DOHH2 (cell line): ENCODE results near the gene DSCAM.

Experiments
- H3F3A ChIP-seq: fragments of 200-600 bp; sonication (generic), shearing (Covaris generic); 2 replicates; pipeline ENCODE4 v1.6.0; 2016; ENCODE audit warnings: antibody characterized with exemption, mild to moderate bottlenecking; ENCODE audit not compliant: control insufficient read depth, insufficient read depth
- H3K27ac ChIP-seq: fragments of 200-600 bp; sonication (generic); 2 replicates; pipeline ENCODE4 v1.5.1; 2014; ENCODE audit warnings: low read depth, mild to moderate bottlenecking, low read length, moderate library complexity
- H3K27me3 ChIP-seq: fragments of 200-600 bp; sonication (generic); 2 replicates; pipeline ENCODE4 v1.6.1; 2014; ENCODE audit warnings: mild to moderate bottlenecking, low read length, mixed read lengths; ENCODE audit not compliant: control insufficient read depth
- H3K36me3 ChIP-seq: fragments of 200-600 bp; sonication (generic); 2 replicates; pipeline ENCODE4 v1.6.1; 2014; ENCODE audit warnings: mild to moderate bottlenecking, low read length, moderate library complexity, mixed read lengths; ENCODE audit not compliant: control insufficient read depth
- H3K4me1 ChIP-seq: fragments of 200-600 bp; sonication (generic); 2 replicates; pipeline ENCODE4 v1.6.1; 2014; ENCODE audit warnings: mild to moderate bottlenecking, low read length, mixed read lengths; ENCODE audit not compliant: control insufficient read depth
- H3K4me2 ChIP-seq: fragments of 200-600 bp; sonication (generic); 2 replicates; pipeline ENCODE4 v1.6.0; 2014; ENCODE audit warnings: mild to moderate bottlenecking, low read length, moderate library complexity
- H3K4me3 ChIP-seq: fragments of 200-600 bp; sonication (generic); 2 replicates; pipeline ENCODE4 v1.5.1; 2014; ENCODE audit warnings: mild to moderate bottlenecking, low read length, mixed read lengths
- H3K79me2 ChIP-seq: fragments of 200-600 bp; sonication (generic); 2 replicates; pipeline ENCODE4 v1.6.1; 2014; ENCODE audit warnings: mild to moderate bottlenecking, low read length, mixed read lengths; ENCODE audit not compliant: control insufficient read depth
- H3K9me2 ChIP-seq: fragments of 200-600 bp; sonication (generic); replicated peaks from 2 replicates; pipeline ENCODE4 v1.6.1; 2014; ENCODE audit warnings: mild to moderate bottlenecking, low read length, mixed read lengths; ENCODE audit not compliant: control insufficient read depth
- H3K9me3 ChIP-seq: fragments of 200-600 bp; sonication (generic); 2 replicates; pipeline ENCODE4 v1.6.1; 2014; ENCODE audit warnings: antibody characterized with exemption, low read length, mixed read lengths; ENCODE audit not compliant: control insufficient read depth, insufficient read depth
- H4K20me1 ChIP-seq: fragments of 200-600 bp; sonication (generic); 2 replicates; pipeline ENCODE4 v1.6.0; 2014; ENCODE audit warnings: low read depth, mild to moderate bottlenecking, antibody characterized with exemption, low read length, moderate library complexity; ENCODE audit not compliant: control insufficient read depth, insufficient read depth
- EZH2phosphoT487 ChIP-seq: fragments of 200-600 bp; sonication (generic); IDR thresholded peaks from 2 replicates; pipeline ENCODE4 v1.6.1; 2017; ENCODE audit warnings: borderline replicate concordance, mild to moderate bottlenecking, antibody characterized with exemption, low read length, moderate library complexity, mixed read lengths
- TF ChIP-seq, protein P1 (sequence below): fragments of 200-600 bp; sonication (generic); IDR thresholded peaks from one replicate; pipeline ENCODE4 v1.5.1; 2014; ENCODE audit warnings: antibody characterized with exemption, mild to moderate bottlenecking, low read depth, low read length; ENCODE audit not compliant: poor library complexity, severe bottlenecking

DSCAM gene

DNA sequence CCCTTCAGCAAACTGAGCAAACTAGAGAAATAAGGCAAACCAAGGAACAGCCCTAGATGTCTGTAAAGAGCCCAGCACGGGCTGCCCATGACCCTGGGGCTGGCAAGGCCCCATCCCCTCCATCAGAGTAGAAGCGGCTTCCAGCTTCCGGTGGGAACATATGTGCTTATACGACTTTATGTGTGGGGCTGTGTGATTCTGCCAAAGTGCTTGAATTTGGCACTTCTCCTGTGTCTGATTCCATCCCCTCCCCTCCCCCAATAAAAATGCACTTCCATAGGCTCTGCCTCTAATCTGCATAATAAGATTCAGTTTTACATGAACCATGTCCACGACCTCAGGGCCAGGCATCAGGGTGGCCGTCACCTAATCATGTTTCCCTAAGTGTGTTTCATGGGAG is 236.6 kb downstream of the DSCAM start:
- H3K79me2 ChIP-seq = no peaks in the 10 kb centered on the region
- no peak overlapping the region for H3K27ac ChIP-seq

DNA sequence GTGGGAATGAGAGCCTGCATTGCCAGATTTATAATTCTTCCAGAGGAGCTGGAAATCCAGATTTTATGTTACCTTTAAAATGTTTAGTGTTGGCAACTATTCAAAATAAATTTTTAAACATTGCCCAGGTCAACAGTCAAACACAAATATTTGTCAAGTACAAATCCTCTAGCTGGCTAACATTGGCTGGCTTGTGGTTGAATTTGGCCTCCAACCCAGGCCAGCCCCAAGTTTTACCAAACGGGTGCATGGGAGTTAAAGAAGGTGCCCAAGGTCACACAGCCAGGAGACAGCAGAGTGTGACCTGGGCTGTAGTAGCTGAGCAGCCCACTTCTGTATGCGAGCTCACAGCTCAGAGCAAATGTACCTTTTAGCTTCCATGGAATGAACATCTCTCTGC is 240.6 kb downstream of the DSCAM start:
- Histone ChIP-seq H3K4me3 (no peak overlapping the region), H3K4me1 (no peaks in the 10 kb centered on the region), H3K79me2 (no peaks in the 10 kb centered on the region), H3K9me3 (peaks cover 2% of the 10 kb centered on the region; the same call in 1 of the 2 replicates), H3K36me3 (no peaks in the 10 kb centered on the region), H3K27me3 (no peaks in the 10 kb centered on the region), H4K20me1 (no peaks in the 10 kb centered on the region), H3K27ac (no peak overlapping the region), H3K9me2 (no peaks in the 10 kb centered on the region), H3K4me2 (no peak overlapping the region), H3F3A (no peaks in the 10 kb centered on the region)
- TF ChIP-seq, protein P1, sequence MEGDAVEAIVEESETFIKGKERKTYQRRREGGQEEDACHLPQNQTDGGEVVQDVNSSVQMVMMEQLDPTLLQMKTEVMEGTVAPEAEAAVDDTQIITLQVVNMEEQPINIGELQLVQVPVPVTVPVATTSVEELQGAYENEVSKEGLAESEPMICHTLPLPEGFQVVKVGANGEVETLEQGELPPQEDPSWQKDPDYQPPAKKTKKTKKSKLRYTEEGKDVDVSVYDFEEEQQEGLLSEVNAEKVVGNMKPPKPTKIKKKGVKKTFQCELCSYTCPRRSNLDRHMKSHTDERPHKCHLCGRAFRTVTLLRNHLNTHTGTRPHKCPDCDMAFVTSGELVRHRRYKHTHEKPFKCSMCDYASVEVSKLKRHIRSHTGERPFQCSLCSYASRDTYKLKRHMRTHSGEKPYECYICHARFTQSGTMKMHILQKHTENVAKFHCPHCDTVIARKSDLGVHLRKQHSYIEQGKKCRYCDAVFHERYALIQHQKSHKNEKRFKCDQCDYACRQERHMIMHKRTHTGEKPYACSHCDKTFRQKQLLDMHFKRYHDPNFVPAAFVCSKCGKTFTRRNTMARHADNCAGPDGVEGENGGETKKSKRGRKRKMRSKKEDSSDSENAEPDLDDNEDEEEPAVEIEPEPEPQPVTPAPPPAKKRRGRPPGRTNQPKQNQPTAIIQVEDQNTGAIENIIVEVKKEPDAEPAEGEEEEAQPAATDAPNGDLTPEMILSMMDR = no peak
- no peak for TF ChIP-seq EZH2phosphoT487

More for the DNA sequence above, 236.6 kb downstream of the DSCAM start:
- no peaks in the 10 kb centered on the region for H3K9me2 ChIP-seq
- peaks cover 5% of the 10 kb centered on the region; the same call in 1 of the 2 replicates for H3K9me3 ChIP-seq
- H3F3A ChIP-seq = no peaks in the 10 kb centered on the region
- H3K4me2 ChIP-seq = no peak overlapping the region
- no peaks in the 10 kb centered on the region for H3K27me3 ChIP-seq
- no peak for TF ChIP-seq EZH2phosphoT487
- TF ChIP-seq, protein P1 = no peak
- H3K36me3 ChIP-seq = no peaks in the 10 kb centered on the region
- H4K20me1 ChIP-seq = no peaks in the 10 kb centered on the region
- H3K4me1 ChIP-seq = no peaks in the 10 kb centered on the region
- H3K4me3 ChIP-seq = no peak overlapping the region

DNA sequence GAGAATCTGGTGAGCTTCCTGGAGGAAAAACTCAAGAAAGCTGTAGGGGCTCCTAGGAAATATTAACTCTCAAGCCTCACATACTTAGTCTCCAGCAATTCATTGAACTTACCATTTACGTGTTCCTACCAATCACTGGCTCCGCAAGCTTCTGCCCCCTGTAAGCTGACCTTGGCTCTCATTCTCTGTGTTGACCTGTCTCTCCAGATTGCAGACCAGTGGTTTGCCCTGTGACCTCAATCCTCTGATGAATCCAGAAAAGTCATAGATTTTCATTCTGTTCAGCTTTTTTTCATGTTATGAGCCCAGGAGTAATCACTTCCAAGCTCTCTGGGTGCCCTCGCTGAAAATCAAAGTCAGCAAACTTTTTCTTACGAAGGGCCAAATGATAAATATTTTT is 241.9 kb downstream of the DSCAM start:
- Histone ChIP-seq H3K79me2 (no peaks in the 10 kb centered on the region), H3K27ac (no peak overlapping the region), H3K4me2 (no peak overlapping the region), H3K4me3 (no peak overlapping the region), H4K20me1 (no peaks in the 10 kb centered on the region), H3K27me3 (no peaks in the 10 kb centered on the region), H3K9me3 (peaks cover 2% of the 10 kb centered on the region; the same call in 1 of the 2 replicates), H3K9me2 (no peaks in the 10 kb centered on the region), H3F3A (no peaks in the 10 kb centered on the region), H3K4me1 (no peaks in the 10 kb centered on the region), H3K36me3 (no peaks in the 10 kb centered on the region)
- TF ChIP-seq, protein P1 = no peak
- no peak for TF ChIP-seq EZH2phosphoT487

DNA sequence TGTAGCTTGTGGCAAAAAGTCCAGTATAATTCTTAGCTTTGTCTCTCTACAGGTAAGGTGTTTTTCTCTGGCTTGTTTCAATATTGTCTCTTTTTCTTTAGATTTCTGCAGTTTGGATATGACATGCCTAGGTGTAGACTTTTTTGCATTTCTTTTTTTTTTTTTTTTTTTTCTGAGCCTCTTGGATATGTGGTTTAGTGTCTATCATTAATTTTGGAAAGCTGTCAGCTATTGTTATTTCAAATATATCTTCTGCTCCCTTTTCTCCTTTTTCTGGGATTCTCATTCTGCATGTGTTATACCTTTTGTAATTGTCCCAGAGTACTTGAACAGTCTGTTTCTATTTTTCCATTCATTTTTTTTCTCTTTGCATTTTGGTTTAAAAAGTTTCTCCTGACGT is 243.2 kb downstream of the DSCAM start:
- H3K27ac ChIP-seq = no peak overlapping the region
- TF ChIP-seq, protein P1 = no peak
- no peak for TF ChIP-seq EZH2phosphoT487
- H4K20me1 ChIP-seq = no peaks in the 10 kb centered on the region
- no peaks in the 10 kb centered on the region for H3K36me3 ChIP-seq
- no peaks in the 10 kb centered on the region for H3K79me2 ChIP-seq
- H3F3A ChIP-seq = no peaks in the 10 kb centered on the region
- H3K27me3 ChIP-seq = no peaks in the 10 kb centered on the region
- peaks cover 2% of the 10 kb centered on the region; the same call in 1 of the 2 replicates for H3K9me3 ChIP-seq
- H3K9me2 ChIP-seq = no peaks in the 10 kb centered on the region
- no peak overlapping the region for H3K4me2 ChIP-seq
- H3K4me1 ChIP-seq = no peaks in the 10 kb centered on the region
- H3K4me3 ChIP-seq = no peak overlapping the region
